Sigmoid colon (tissue), 3 donors: Measurements from ENCODE around the gene MAST4.

Experiments used
- POLR2A ChIP-seq, 2 donors: fragments of 450-650 bp; IDR thresholded peaks; one replicate each; pipeline ENCODE4 v1.6.1; 2016; ENCODE audit warnings: antibody characterized with exemption in 2 of 2, mild to moderate bottlenecking in 2 of 2, moderate library complexity in 2 of 2
- TF ChIP-seq, protein P1 (sequence below), 4 experiments: fragments of 450-650 bp in 3 of 4; fragments of 200-600 bp in 1 of 4; IDR thresholded peaks; one replicate each; pipeline ENCODE4 v1.5.1; 2016 to 2019; ENCODE audit warnings: antibody characterized with exemption in 4 of 4, mild to moderate bottlenecking in 3 of 4, moderate library complexity in 2 of 4

DNA sequence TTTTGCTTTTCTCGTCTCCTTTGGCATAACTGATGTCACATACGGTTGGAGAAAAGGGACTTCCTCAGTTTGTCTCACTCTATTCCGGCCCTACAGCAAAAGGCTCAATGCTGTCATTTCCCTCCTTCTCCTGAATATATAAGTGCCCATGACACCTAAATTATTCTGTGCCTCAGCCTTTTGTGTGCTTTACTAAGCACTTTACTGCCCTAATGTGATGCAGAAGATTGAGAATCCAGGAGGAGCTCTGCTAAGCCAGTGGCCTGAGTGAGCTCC is 592.8 kb downstream of the MAST4 start:
- no peak for TF ChIP-seq POLR2A (IDR thresholded peaks at IDR 0.05)
- TF ChIP-seq, protein P1, sequence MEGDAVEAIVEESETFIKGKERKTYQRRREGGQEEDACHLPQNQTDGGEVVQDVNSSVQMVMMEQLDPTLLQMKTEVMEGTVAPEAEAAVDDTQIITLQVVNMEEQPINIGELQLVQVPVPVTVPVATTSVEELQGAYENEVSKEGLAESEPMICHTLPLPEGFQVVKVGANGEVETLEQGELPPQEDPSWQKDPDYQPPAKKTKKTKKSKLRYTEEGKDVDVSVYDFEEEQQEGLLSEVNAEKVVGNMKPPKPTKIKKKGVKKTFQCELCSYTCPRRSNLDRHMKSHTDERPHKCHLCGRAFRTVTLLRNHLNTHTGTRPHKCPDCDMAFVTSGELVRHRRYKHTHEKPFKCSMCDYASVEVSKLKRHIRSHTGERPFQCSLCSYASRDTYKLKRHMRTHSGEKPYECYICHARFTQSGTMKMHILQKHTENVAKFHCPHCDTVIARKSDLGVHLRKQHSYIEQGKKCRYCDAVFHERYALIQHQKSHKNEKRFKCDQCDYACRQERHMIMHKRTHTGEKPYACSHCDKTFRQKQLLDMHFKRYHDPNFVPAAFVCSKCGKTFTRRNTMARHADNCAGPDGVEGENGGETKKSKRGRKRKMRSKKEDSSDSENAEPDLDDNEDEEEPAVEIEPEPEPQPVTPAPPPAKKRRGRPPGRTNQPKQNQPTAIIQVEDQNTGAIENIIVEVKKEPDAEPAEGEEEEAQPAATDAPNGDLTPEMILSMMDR (IDR thresholded peaks at IDR 0.05), result no peak
